ENCODE measurements around the gene YWHAB. TPM values are rescaled to one million over a fixed set of nuclear protein-coding genes. Genes with fewer than 3 reads are reported as not detected.

Gene YWHAB
- polyA plus RNA-seq, 4 donors, result 125 to 157 (median 138) TPM

GRCh38 chr20:44910690-44911262 lies 25.3 kb downstream of the YWHAB start:
- H3K27me3 ChIP-seq (ENCODE audit: control insufficient read depth in 3 of 3, insufficient read depth in 3 of 3, low read length in 3 of 3), result no peaks in the 10 kb centered on the region
- 70 to 79% (median 71%) methylated on average over 17 of the region's 17 CpGs for WGBS, 3 donors
- peak in 1 of 2 donors; percentile 16 for DNase-seq
- H3K4me1 ChIP-seq (ENCODE audit: control insufficient read depth in 3 of 3, insufficient read depth in 2 of 3, low read depth in 1 of 3, low read length in 2 of 3), result peaks cover 3 to 11% (median 3%) of the 10 kb centered on the region in 3 donors
- no peak overlapping the region for H3K27ac ChIP-seq (ENCODE audit: low read depth in 1 of 3, low read length in 2 of 3)
- H3K9me3 ChIP-seq (ENCODE audit: control insufficient read depth in 2 of 2, insufficient read depth in 1 of 2, low read depth in 1 of 2, low read length in 1 of 2), result peaks cover 0 to 2% of the 10 kb centered on the region in 2 donors
- FAIRE-seq, result no peak
- peak overlapping the region in 1 of 3 donors; percentile 71 for H3K4me3 ChIP-seq (ENCODE audit: low read depth in 1 of 3, low read length in 3 of 3)
- H3K36me3 ChIP-seq (ENCODE audit: control insufficient read depth in 3 of 3, insufficient read depth in 2 of 3, low read depth in 1 of 3, low read length in 3 of 3), result peaks cover 5 to 20% (median 10%) of the 10 kb centered on the region in 3 donors

DNA sequence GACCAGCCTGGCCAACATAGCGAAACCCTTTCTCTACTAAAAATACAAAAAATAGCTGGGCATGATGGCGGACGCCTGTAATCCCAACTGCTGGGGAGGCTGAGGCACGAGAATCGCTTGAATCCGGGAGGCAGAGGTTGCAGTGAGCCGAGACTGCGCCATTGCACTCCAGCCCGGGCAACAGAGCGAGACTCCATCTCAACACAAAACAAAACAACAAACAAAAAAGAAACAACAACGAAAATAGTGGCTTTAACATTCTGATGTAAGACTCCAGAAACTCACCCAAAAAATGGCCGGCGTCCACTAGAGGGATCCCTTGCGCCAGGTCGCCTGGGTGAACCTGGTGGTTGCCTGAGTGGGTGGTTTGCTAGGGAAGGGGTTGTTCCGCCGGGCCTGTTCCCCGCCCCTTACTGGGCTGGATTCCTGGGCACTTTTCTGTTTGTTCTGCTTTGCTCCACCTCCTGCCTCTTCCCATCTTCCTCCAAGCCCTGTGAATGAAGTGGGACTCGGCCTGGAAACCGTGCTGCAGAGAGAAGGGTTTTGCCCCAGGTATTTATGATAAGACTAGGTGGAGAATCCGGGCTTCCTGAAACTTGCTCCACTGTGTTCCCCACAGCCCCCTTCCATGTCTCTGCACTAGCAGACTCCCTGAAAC lies 25.9 kb downstream of the YWHAB start:
- DNase-seq (peak in 1 of 2 donors; percentile 47), FAIRE-seq (no peak)
- 70 to 76% (median 74%) methylated on average over 21 of the region's 21 CpGs for WGBS, 3 donors
- Histone ChIP-seq H3K4me3 (ENCODE audit: low read depth in 1 of 3, low read length in 3 of 3) (no peak overlapping the region), H3K27me3 (ENCODE audit: control insufficient read depth in 3 of 3, insufficient read depth in 3 of 3, low read length in 3 of 3) (no peaks in the 10 kb centered on the region), H3K36me3 (ENCODE audit: control insufficient read depth in 3 of 3, insufficient read depth in 2 of 3, low read depth in 1 of 3, low read length in 3 of 3) (peaks cover 5 to 20% (median 6%) of the 10 kb centered on the region in 3 donors), H3K4me1 (ENCODE audit: control insufficient read depth in 3 of 3, insufficient read depth in 2 of 3, low read depth in 1 of 3, low read length in 2 of 3) (peaks cover 3 to 11% (median 3%) of the 10 kb centered on the region in 3 donors), H3K9me3 (ENCODE audit: control insufficient read depth in 2 of 2, insufficient read depth in 1 of 2, low read depth in 1 of 2, low read length in 1 of 2) (peaks cover 0 to 2% of the 10 kb centered on the region in 2 donors), H3K27ac (ENCODE audit: low read depth in 1 of 3, low read length in 2 of 3) (no peak overlapping the region)

GRCh38 chr20:44912189-44912588 lies 26.7 kb downstream of the YWHAB start:
- no peak overlapping the region for H3K27ac ChIP-seq (ENCODE audit: low read depth in 1 of 3, low read length in 2 of 3)
- H3K27me3 ChIP-seq (ENCODE audit: control insufficient read depth in 3 of 3, insufficient read depth in 3 of 3, low read length in 3 of 3), result no peaks in the 10 kb centered on the region
- 90 to 96% (median 91%) methylated on average over 2 of the region's 2 CpGs for WGBS, 3 donors
- peaks cover 0 to 2% of the 10 kb centered on the region in 2 donors for H3K9me3 ChIP-seq (ENCODE audit: control insufficient read depth in 2 of 2, insufficient read depth in 1 of 2, low read depth in 1 of 2, low read length in 1 of 2)
- peaks cover under 1 to 22% (median 5%) of the 10 kb centered on the region in 3 donors for H3K36me3 ChIP-seq (ENCODE audit: control insufficient read depth in 3 of 3, insufficient read depth in 2 of 3, low read depth in 1 of 3, low read length in 3 of 3)
- FAIRE-seq, result no peak
- no peak for DNase-seq
- H3K4me3 ChIP-seq (ENCODE audit: low read depth in 1 of 3, low read length in 3 of 3), result no peak overlapping the region
- peaks cover 3 to 11% (median 3%) of the 10 kb centered on the region in 3 donors for H3K4me1 ChIP-seq (ENCODE audit: control insufficient read depth in 3 of 3, insufficient read depth in 2 of 3, low read depth in 1 of 3, low read length in 2 of 3)

DNA sequence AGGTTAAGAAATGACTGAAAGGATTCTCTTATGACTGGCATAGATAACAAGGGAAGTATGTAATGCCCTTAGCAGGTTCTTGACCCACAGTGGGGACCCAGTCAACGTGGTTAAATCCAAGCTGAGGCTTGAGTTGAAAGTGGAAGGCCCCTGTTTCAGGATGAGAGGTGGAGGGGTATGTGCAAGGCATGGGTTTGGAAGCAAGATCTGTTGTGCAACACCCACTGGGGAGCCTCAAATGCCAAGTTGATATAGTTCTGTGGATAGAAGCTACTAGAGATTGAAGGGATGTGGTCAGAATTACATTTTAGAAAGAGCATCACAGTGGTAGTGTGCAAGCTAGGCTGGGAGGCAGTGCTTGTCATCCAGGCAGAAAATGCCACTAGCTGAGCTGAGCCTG lies 29.4 kb downstream of the YWHAB start:
- H3K27me3 ChIP-seq (ENCODE audit: control insufficient read depth in 3 of 3, insufficient read depth in 3 of 3, low read length in 3 of 3), result no peaks in the 10 kb centered on the region
- peaks cover 0 to 2% of the 10 kb centered on the region in 2 donors for H3K9me3 ChIP-seq (ENCODE audit: control insufficient read depth in 2 of 2, insufficient read depth in 1 of 2, low read depth in 1 of 2, low read length in 1 of 2)
- no peak overlapping the region for H3K4me3 ChIP-seq (ENCODE audit: low read depth in 1 of 3, low read length in 3 of 3)
- FAIRE-seq (no peak), DNase-seq (no peak)
- peaks cover 0 to 14% (median 2%) of the 10 kb centered on the region in 3 donors for H3K36me3 ChIP-seq (ENCODE audit: control insufficient read depth in 3 of 3, insufficient read depth in 2 of 3, low read depth in 1 of 3, low read length in 3 of 3)
- no peak overlapping the region for H3K27ac ChIP-seq (ENCODE audit: low read depth in 1 of 3, low read length in 2 of 3)
- 43 to 67% (median 62%) methylated on average over 1 of the region's 1 CpG for WGBS, 3 donors
- H3K4me1 ChIP-seq (ENCODE audit: control insufficient read depth in 3 of 3, insufficient read depth in 2 of 3, low read depth in 1 of 3, low read length in 2 of 3), result peaks cover 0 to 6% (median 3%) of the 10 kb centered on the region in 3 donors

- 95 to 97% (median 96%) methylated on average over 12 of the region's 12 CpGs for WGBS, 3 donors
- DNase-seq (no peak), FAIRE-seq (no peak)
- Histone ChIP-seq H3K36me3 (ENCODE audit: control insufficient read depth in 3 of 3, insufficient read depth in 2 of 3, low read depth in 1 of 3, low read length in 3 of 3) (peaks cover 0 to 17% (median 2%) of the 10 kb centered on the region in 3 donors), H3K27me3 (ENCODE audit: control insufficient read depth in 3 of 3, insufficient read depth in 3 of 3, low read length in 3 of 3) (no peaks in the 10 kb centered on the region), H3K4me3 (ENCODE audit: low read depth in 1 of 3, low read length in 3 of 3) (no peak overlapping the region), H3K9me3 (ENCODE audit: control insufficient read depth in 2 of 2, insufficient read depth in 1 of 2, low read depth in 1 of 2, low read length in 1 of 2) (peaks cover 0 to 2% of the 10 kb centered on the region in 2 donors), H3K4me1 (ENCODE audit: control insufficient read depth in 3 of 3, insufficient read depth in 2 of 3, low read depth in 1 of 3, low read length in 2 of 3) (no peaks in the 10 kb centered on the region), H3K27ac (ENCODE audit: low read depth in 1 of 3, low read length in 2 of 3) (no peak overlapping the region)
These were observed 31.1 kb downstream of the YWHAB start for GRCh38 chr20:44916586-44916985.

DNA sequence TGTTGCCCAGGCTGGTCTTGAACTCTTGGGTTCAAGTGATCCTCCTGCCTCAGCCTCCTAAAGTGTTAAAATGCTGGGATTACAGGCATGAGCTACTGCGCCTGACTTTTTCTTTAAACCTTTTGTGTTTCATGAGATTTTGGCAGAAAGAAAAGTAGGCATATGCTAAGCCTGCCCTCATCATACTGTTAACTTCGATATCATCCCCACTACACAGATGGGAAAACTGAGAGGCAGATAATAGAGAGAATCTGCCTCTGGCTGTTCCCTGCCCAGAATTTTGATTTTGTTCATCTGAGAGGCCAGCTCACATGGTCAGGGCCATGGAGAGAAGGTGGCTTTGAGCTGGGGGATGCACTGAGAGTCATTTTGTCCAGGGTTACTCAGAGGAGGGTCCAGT lies 31.9 kb downstream of the YWHAB start:
- DNase-seq, result no peak
- H3K27ac ChIP-seq (ENCODE audit: low read depth in 1 of 3, low read length in 2 of 3), result no peak overlapping the region
- H3K4me1 ChIP-seq (ENCODE audit: control insufficient read depth in 3 of 3, insufficient read depth in 2 of 3, low read depth in 1 of 3, low read length in 2 of 3), result no peaks in the 10 kb centered on the region
- H3K27me3 ChIP-seq (ENCODE audit: control insufficient read depth in 3 of 3, insufficient read depth in 3 of 3, low read length in 3 of 3), result no peaks in the 10 kb centered on the region
- H3K9me3 ChIP-seq (ENCODE audit: control insufficient read depth in 2 of 2, insufficient read depth in 1 of 2, low read depth in 1 of 2, low read length in 1 of 2), result peaks cover 0 to 2% of the 10 kb centered on the region in 2 donors
- H3K36me3 ChIP-seq (ENCODE audit: control insufficient read depth in 3 of 3, insufficient read depth in 2 of 3, low read depth in 1 of 3, low read length in 3 of 3), result peaks cover 0 to 22% (median 2%) of the 10 kb centered on the region in 3 donors
- WGBS, 3 donors, result 94 to 99% (median 97%) methylated on average over 2 of the region's 2 CpGs
- no peak overlapping the region for H3K4me3 ChIP-seq (ENCODE audit: low read depth in 1 of 3, low read length in 3 of 3)
- FAIRE-seq, result no peak

DNA sequence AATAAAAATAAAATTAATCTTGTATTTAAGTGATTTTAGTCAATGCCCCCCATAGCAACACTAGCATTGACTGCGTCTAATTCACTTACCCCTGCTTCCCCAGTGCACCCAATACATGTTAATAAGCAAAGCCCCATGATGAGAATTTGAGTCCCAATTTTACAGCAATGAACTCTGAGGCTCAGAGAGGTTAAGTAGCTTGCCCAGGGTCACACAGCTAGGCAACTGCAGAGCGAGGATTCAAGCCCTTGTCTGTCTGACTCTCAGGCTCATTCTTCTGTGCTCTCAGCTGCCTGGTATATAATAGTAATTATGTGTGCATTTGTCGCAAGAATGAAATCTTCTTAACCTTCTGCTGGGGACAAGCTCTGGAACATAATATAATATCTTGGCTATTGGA lies 32.8 kb downstream of the YWHAB start:
- DNase-seq (no peak), FAIRE-seq (no peak)
- 97 to 100% (median 98%) methylated on average over 3 of the region's 3 CpGs for WGBS, 3 donors
- Histone ChIP-seq H3K27ac (ENCODE audit: low read depth in 1 of 3, low read length in 2 of 3) (no peak overlapping the region), H3K4me1 (ENCODE audit: control insufficient read depth in 3 of 3, insufficient read depth in 2 of 3, low read depth in 1 of 3, low read length in 2 of 3) (no peaks in the 10 kb centered on the region), H3K36me3 (ENCODE audit: control insufficient read depth in 3 of 3, insufficient read depth in 2 of 3, low read depth in 1 of 3, low read length in 3 of 3) (peaks cover 0 to 18% (median 2%) of the 10 kb centered on the region in 3 donors), H3K27me3 (ENCODE audit: control insufficient read depth in 3 of 3, insufficient read depth in 3 of 3, low read length in 3 of 3) (no peaks in the 10 kb centered on the region), H3K4me3 (ENCODE audit: low read depth in 1 of 3, low read length in 3 of 3) (no peak overlapping the region), H3K9me3 (ENCODE audit: control insufficient read depth in 2 of 2, insufficient read depth in 1 of 2, low read depth in 1 of 2, low read length in 1 of 2) (no peaks in the 10 kb centered on the region)

- H3K27me3 ChIP-seq (ENCODE audit: control insufficient read depth in 3 of 3, insufficient read depth in 3 of 3, low read length in 3 of 3), result no peaks in the 10 kb centered on the region
- H3K4me3 ChIP-seq (ENCODE audit: low read depth in 1 of 3, low read length in 3 of 3), result no peak overlapping the region
- 96 to 99% (median 96%) methylated on average over 10 of the region's 10 CpGs for WGBS, 3 donors
- no peak overlapping the region for H3K27ac ChIP-seq (ENCODE audit: low read depth in 1 of 3, low read length in 2 of 3)
- no peak for FAIRE-seq
- no peaks in the 10 kb centered on the region for H3K9me3 ChIP-seq (ENCODE audit: control insufficient read depth in 2 of 2, insufficient read depth in 1 of 2, low read depth in 1 of 2, low read length in 1 of 2)
- H3K4me1 ChIP-seq (ENCODE audit: control insufficient read depth in 3 of 3, insufficient read depth in 2 of 3, low read depth in 1 of 3, low read length in 2 of 3), result no peaks in the 10 kb centered on the region
- peaks cover 0 to 20% (median 2%) of the 10 kb centered on the region in 3 donors for H3K36me3 ChIP-seq (ENCODE audit: control insufficient read depth in 3 of 3, insufficient read depth in 2 of 3, low read depth in 1 of 3, low read length in 3 of 3)
- DNase-seq, result no peak
These were observed 33.3 kb downstream of the YWHAB start for GRCh38 chr20:44918761-44919160.
